GM12892 (cell line): ENCODE data around the gene TRIM42.

Source experiments
- DNase-seq: peaks from one replicate; pipeline ENCODE4 v3.0.0; 2011; ENCODE audit not compliant: insufficient read length
- FAIRE-seq: peaks from 2 replicates; lab custom pipeline; 2011; peaks lifted over from hg19 to GRCh38; lab: Jason Lieb, UNC
- POLR2A ChIP-seq: IDR thresholded peaks from 2 replicates; pipeline ENCODE4 v1.6.1; 2011; ENCODE audit warnings: low read depth, low read length, control low read depth
- POLR2AphosphoS5 ChIP-seq: IDR thresholded peaks from 2 replicates; pipeline ENCODE4 v1.6.1; 2011; ENCODE audit warnings: low read depth, low read length, control low read depth
- TAF1 ChIP-seq: IDR thresholded peaks from 2 replicates; pipeline ENCODE4 v1.6.1; 2011; ENCODE audit warnings: low read depth, mild to moderate bottlenecking, control low read depth, low read length, borderline replicate concordance

The TRIM42 gene

DNA sequence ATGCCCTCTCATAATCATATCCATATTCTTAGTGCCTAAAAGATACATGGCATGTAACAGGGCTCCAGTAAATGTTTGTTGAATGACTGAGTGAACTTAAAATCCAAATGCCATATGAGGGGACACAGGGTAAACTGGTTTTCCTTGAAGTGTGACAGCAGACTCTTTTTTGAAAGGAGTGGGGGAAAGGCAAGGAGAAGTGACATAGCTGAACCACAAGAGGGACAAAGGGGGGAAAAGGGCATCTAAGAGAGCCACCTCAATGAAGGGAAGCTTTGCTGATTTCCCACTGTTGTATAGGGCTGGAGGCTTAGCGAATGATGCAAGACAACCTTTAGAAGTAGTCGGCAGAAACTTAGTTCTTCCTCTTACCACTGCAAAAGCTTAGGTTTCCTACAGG, 9.1 kb downstream of the TRIM42 start:
- TF ChIP-seq POLR2AphosphoS5 (no peak), TAF1 (no peak), POLR2A (no peak)
- DNase-seq: no peak
- FAIRE-seq: no peak

DNA sequence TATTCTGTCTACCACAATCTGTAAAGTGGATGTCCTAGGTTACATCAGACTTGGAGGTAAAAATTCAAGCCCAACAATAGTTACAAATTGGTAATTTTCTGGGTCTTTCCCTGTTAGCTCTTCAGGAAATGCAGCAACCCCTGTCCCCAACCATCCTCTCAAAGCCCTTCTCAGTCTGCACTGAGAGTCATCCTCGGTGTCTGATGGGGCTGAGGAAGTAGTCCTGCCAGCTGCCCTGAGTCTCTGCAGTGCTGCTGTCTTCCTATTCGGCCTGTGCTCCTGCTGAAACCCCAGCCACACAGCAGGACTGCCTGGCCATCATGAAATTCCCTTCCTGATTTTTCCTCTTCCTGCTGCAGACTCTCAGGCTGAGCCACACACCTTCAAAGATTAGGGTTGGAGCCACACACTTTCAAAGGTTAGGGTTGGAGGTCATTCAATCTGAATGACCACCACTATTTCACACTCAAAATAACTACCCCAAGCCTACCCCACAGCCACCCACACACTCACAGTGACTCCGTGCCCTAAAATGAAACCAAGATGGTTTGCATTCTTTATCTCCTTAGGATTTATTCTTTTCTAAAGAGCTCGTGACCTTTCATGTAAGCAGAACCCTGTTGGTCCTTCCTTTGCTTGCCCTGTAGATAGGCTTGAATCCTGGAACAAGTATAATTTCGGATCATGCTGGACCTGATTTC, 17.6 kb downstream of the TRIM42 start:
- DNase-seq (no peak), FAIRE-seq (peak; percentile 67)
- TF ChIP-seq POLR2A: no peak
- TF ChIP-seq POLR2AphosphoS5: no peak
- no peak for TF ChIP-seq TAF1

DNA sequence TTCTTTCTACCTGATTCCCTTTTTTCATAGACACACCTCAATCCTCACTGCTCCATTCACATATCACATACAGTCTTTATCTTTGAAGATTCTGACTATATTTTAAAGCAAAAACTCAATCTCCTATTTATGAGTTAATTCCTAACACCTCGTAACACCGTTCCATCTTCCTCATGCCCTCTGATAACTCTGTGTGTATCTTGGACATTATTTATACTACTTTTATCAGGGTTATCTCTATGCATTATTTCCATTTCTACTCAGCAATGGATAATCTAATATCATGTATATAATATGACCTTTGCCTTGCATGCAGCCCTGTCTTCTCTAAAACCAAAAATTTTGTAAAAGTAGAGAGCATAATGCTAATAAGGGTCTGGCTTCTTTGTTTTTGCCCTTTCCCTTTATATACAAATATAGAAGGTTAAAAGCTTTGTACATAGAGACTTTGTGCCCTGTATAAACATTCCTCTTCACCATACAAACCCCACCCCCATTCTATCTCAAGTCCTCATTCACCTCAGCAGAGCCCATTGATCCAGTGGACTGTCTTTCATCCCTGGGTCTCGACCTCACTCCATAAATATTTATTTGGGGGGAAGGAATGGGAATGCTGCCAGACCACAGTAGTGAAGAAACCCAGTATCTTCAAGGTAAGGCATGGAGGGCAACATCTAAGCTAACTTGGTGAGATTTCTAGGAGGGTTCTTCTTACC, 21.8 kb downstream of the TRIM42 start:
- DNase-seq (no peak), FAIRE-seq (no peak)
- TF ChIP-seq POLR2A (no peak), TAF1 (no peak), POLR2AphosphoS5 (no peak)

DNA sequence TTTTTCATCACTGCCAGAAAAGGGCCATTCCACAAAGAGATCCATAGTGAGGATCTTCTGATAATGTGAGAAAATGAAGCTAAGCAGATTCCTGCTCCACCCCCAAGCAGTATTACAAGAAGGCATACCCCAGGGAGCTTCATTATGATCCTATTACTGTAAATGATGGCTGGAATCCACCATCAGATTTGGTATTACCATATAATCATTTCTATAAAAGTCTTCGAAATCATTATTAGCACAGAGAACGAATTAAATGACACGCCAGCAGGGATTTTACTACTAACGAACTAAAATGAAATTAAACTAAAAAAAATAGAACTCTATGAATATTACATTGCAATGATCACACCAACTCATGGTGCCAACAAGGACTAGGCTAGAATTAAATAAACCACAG, 24.4 kb downstream of the TRIM42 start:
- no peak for FAIRE-seq
- no peak for DNase-seq
- no peak for TF ChIP-seq POLR2A
- no peak for TF ChIP-seq POLR2AphosphoS5
- TF ChIP-seq TAF1: no peak

DNA sequence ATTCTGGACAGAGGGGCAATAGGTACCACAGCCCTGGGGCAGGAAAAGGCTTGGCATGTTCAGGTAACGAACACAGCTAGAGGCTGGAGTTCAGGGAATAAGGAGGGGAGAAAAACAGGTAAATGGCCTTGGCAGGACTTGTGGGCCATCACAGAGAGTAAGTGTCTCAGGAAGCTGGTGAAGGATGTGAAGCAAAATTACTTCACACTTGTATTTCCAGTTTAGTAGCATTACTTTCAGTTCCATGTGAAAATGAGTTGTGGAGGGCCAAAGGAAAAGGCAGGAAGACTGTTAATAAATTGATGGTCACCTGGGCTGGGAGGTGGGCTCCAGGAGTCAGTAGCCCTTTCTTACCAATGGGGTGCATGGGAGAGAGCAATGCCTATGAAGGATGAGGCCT, 25.6 kb downstream of the TRIM42 start:
- TF ChIP-seq POLR2A: no peak
- no peak for TF ChIP-seq POLR2AphosphoS5
- no peak for TF ChIP-seq TAF1
- FAIRE-seq (no peak), DNase-seq (no peak)

DNA sequence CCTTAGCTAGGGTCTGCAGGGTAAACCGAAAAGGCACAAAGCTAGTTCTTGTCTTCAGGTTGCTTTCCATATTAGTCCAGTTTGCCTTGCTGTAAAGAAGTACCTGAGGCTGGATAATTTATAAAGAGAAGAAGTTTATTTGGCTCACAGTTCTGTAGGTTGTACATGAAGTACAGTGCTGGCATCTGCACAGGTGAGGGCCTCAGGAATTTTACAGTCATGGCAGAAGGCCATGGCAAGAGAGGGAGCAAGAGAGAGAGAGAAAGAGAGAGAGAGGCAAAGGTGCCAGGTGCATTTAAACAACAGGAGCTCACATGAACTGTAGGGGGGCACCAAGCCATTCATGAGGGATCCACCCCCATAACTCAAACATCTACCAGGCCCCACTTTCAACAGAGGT, 26.9 kb downstream of the TRIM42 start:
- DNase-seq: no peak
- no peak for FAIRE-seq
- TF ChIP-seq POLR2A (no peak), TAF1 (no peak), POLR2AphosphoS5 (no peak)

DNA sequence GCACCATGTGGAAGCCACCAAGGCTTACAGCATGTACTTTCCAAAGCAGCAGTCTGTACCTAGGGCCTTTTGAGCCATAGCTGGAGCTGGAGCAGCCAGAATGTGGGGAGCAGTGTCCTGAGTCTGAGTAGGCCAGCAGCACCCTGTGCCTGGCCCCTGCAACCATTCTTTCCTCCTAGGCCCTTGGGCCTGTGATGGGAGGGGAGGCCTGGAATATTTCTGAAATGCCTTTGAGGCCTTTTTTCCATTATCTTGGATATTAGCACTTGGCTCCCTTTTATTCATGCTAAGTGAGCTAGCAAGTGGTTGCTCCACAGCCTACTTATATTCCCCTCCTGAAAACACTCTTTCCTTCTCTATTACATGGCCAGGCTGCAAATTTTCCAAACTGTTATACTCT, 28.1 kb downstream of the TRIM42 start:
- no peak for DNase-seq
- TF ChIP-seq TAF1 (no peak), POLR2AphosphoS5 (no peak), POLR2A (no peak)
- no peak for FAIRE-seq

DNA sequence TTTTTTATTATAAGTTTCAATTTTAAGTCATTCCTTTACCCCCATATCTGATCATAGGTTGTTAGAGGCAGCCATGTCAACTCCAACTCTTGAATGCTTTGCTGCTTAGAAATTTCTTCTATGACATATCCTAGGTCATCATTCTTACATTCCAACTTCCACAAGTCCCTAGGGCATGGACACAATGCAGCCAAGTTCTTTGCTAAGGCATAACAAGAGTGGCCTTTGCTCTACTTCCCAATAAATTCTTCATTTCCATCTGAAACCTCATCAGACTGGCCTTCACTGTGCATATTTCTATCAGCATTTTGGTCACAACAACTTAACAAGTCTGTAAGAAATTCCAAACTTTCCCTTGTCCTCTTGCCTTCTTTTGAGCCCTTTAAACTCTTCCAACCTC, 28.5 kb downstream of the TRIM42 start:
- no peak for TF ChIP-seq POLR2A
- TF ChIP-seq TAF1: no peak
- no peak for TF ChIP-seq POLR2AphosphoS5
- FAIRE-seq: no peak

DNA sequence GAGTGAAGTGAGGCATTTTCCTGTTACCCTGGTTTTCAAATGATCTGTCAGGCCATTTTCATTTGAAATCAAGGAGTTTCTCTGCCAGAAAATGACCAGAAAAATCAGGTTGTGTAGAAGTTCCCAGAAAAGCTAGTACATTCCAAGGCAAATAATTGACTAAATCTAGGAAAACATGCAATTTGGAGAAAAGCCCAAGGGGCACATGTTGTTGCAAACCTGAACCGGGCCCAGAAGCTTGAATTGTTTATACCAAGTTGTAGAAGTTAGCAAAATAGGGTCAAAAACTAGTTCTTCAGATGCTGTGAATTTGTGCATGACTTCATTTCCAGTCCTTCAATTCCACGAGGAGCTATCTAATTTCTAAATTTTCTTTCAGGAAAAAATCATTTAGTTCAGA, 31.0 kb downstream of the TRIM42 start:
- no peak for FAIRE-seq
- TF ChIP-seq POLR2A (no peak), TAF1 (no peak), POLR2AphosphoS5 (no peak)

More for the DNA sequence above, 28.5 kb downstream of the TRIM42 start:
- no peak for DNase-seq

DNA sequence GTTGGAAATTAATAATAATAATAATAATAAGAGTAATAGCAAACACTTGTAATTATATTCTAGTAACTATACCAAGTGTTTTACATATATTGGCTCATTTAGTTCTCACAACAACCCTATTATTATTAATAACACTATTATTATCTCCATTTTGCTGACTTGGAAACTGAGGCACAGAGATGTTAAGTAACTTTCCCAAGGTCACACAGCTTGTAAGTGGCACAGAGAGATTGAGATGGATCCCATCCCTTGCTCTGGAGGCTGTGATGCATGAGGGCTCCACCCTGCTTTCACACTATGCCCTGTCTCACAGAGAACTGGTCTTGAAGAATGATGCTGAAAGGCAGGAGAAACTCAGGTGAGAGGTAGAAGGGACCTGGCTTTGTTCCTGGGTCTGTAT, 31.9 kb downstream of the TRIM42 start:
- TF ChIP-seq POLR2AphosphoS5: no peak
- TF ChIP-seq TAF1: no peak
- no peak for TF ChIP-seq POLR2A
- no peak for DNase-seq
- FAIRE-seq: no peak

More for the DNA sequence above, 31.0 kb downstream of the TRIM42 start:
- DNase-seq: no peak

DNA sequence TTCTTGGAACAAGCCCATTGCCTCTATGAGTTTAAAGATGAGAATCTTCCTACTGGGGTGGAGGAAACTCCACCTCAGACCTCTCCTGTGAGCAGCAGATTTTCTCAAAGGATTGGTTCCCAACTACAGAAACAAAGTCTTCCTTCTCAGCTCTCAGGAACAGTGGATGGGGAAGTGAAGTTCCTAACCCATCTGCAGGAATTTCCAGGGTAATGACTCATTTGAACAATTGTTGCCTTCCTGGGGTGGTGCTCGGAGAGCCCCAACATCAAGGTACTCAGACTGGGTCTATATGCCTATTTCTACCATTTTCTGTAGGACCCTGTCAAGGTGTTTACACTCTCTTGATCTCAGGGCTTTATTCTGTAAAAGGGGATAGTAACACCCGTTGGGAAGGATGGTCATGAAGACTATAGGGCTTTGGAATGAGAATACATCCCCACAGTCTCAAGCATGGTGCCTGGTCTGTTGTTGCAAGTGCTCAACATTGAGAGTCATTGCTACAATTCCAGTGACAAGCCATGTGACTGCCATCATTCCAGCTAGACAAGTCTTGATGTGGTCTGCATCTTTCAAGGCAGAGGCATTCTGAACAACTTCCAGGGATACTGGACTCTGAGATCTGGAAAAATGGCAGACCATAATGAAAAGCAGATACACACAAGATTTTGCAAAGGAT, 33.0 kb downstream of the TRIM42 start:
- TF ChIP-seq POLR2AphosphoS5 (no peak), TAF1 (no peak), POLR2A (no peak)
- no peak for DNase-seq
- peak; percentile 36 for FAIRE-seq
